Esophagus squamous epithelium (tissue), 4 donors: ENCODE data around the gene RALBP1.

Experiments
- POLR2A ChIP-seq, 4 donors: fragments of 450-650 bp; IDR thresholded peaks; one replicate each; pipeline ENCODE4 v1.6.1; 2017; ENCODE audit warnings: antibody characterized with exemption in 4 of 4, mild to moderate bottlenecking in 4 of 4, moderate library complexity in 3 of 4
- TF ChIP-seq, protein P1 (sequence below), 6 experiments: fragments of 450-650 bp in 4 of 6; fragments of 200-600 bp in 2 of 6; sonication (generic) in 2 of 6; IDR thresholded peaks; one replicate each; pipeline ENCODE4 v1.5.1; 2016 to 2019; ENCODE audit warnings: antibody characterized with exemption in 6 of 6, mild to moderate bottlenecking in 4 of 6, moderate library complexity in 4 of 6

GRCh38 chr18:9577361-9577760 lies 102.0 kb downstream of the RALBP1 start:
- TF ChIP-seq POLR2A (IDR thresholded peaks at IDR 0.05) = no peak
- TF ChIP-seq, protein P1, sequence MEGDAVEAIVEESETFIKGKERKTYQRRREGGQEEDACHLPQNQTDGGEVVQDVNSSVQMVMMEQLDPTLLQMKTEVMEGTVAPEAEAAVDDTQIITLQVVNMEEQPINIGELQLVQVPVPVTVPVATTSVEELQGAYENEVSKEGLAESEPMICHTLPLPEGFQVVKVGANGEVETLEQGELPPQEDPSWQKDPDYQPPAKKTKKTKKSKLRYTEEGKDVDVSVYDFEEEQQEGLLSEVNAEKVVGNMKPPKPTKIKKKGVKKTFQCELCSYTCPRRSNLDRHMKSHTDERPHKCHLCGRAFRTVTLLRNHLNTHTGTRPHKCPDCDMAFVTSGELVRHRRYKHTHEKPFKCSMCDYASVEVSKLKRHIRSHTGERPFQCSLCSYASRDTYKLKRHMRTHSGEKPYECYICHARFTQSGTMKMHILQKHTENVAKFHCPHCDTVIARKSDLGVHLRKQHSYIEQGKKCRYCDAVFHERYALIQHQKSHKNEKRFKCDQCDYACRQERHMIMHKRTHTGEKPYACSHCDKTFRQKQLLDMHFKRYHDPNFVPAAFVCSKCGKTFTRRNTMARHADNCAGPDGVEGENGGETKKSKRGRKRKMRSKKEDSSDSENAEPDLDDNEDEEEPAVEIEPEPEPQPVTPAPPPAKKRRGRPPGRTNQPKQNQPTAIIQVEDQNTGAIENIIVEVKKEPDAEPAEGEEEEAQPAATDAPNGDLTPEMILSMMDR (IDR thresholded peaks at IDR 0.05) = no peak
